ENCODE data around the gene MKS1.

Gene MKS1

DNA sequence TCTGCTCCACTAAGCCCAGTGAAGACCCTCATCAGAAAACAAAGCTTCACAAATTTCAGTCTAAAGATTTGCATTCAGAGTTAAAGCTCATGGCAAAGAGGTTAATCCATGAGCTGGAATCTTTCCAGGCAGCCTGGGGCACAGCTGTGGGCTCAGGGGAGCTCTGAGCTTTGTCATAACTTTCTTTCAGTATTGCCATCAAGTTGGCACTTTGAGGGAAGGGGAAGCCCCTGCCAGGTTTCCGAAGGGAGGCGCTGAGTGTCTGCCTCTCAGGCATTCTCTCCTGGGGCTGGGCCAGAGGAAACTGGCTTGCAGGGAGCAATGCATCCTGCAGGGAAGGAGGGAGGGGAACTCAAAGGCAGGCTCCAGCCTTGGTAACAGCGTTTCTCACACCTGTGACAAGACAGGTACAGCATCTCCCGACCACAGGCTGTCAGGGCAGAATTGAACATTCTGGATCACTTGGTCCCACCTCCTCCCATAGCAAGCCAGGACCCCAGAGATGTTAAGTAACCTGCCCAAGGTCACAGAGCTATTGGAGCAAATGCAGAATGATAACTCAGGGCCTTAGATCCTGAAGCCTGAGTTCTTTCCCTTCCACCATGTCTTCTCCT is 23.2 kb upstream of the MKS1 start:
- DNase-seq, result peak; percentile 18

DNA sequence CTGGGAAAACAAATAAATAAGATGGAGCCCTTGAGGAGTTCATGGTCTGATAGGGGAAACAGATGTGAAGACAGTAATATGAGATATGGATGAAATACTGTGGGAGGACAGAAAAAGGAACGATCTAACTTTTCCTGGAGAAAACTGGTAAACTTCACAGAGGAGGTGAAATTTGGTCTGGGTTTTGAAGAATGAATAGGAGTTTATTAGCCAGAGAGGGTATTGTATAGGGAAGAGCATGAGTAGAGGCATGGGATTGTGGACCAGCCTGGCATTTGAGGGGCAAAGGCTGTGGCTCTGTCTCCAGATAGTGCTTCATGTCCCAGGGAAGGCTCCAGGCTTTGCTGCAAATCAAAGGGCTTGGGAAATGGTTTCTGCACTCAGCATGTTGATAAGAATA is 20.9 kb upstream of the MKS1 start:
- DNase-seq, result no peak

DNA sequence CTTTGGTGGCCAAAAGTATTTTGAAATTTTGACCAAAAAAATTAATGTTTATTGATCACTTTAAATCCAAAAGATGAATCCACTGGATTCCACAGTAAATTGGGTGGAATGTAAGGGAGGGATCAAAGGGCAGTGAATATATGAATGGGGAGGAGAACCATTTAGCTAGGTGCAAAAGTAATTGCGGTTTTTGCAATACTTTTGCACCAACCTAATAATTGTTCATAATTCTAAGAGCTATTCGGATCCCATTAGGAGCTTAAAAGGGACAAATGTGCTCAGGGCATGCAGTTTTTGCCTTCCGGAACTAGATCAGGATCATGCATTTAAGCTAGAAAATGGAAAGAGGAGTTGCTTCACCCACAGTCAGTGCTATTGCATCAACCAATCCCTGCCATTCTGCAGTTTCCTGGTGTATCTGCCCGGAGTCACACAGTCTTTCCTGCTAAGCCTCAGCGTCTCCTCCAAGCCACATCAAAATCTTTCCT is 19.1 kb upstream of the MKS1 start, which contains the start of gene LPO:
LPO (plus strand) TSS at position 438 of the 488 bp plus-strand sequence. CDS start 4,396 bp downstream, outside the sequence.
- no peak for DNase-seq

DNA sequence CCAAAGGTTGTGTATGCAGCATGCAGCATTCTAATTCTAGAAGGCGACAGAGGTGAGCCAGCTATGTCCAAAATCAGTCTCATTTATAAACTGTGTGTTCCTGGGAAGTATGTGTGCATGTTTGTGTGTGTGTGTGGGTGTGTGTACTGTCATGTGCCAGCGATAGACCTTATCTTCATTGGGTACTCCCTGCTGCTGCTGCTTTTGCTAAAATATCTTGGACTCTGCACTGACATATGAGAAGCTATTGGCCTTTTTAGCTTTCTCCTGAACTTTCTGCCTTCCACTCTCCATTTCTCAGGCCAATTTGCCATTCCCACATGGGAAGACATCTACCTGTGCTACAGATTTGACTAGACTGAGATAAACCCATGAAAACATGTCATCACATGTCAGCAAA is 17.3 kb upstream of the MKS1 start:
- no peak for DNase-seq

DNA sequence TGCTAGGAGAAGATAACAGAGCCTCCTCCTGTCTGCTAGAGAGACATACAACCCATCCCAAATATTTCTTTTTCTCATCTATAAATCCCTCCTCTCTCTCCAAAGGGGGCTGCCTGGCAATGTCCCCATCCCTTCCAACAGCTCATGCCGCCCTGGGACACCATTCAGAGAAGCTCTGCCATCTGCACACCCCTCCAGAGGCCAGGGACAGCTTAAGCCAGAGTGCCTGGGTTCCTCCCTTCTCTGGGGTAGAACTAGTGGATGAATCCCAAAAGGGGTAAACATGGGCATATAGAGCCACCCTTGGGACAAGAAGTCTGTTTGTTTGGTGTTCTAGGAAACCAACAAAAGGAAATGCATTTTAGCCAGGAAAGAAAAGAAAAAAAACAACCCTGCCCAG is 16.8 kb upstream of the MKS1 start:
- DNase-seq, result no peak

DNA sequence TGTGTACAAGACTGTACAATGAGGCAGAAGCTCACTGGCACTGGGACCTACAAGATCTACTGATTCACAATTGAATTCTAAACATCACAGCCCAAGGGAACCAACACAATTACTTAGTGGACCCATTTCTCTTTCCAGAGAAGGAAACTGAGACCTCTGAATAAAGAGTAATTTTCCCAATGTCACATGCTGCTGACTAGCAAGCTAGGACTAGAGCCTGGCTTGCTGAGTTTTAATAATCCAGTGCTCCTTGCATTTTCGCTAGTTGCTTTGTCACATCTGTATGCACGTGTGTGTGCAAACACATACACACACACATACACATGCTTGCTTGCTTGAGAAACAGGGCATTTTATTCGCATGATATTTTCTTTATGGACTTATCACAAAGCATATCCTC is 15.5 kb upstream of the MKS1 start:
- no peak for DNase-seq

DNA sequence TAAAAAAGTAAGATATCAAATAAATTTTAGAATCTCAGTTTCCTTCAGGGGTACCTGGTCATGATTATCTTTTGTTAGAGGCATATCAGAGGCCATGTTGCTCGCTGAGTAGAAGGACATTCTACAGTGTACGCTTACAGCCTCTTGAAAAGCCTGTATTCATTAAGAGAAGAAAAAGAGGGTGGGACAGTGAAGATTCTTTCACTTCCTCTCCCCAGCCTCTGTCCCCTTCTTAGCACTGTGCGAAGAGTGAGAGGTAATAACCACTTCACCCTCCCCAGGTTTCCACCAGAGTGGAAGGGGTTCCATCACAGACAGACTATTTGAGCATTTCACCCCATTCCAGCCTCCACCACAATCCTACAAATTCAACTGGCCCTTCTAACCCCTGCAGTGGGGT is 14.5 kb upstream of the MKS1 start:
- DNase-seq, result no peak

DNA sequence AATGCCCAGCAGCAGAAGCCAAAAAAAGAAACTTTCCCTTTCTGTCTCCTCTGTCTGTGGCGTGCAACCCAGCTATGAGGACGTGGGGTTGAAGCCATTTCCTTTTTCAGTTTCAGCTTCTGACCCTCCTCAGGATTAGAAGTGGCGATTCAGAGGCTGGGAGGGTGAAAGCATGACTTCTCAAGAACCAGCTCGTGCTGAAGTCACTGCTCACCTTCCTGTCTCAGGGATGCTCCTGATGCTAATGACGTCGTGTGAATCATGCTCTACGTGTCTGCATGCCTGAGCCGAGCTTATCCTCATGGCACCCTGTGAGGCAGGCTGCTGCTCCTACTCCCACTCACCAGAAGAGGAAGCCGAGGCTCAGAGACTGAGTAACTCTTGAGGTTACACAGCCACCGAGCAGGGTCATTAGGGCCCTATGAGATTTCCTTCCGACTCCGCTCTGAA is 13.7 kb upstream of the MKS1 start:
- no peak for DNase-seq

DNA sequence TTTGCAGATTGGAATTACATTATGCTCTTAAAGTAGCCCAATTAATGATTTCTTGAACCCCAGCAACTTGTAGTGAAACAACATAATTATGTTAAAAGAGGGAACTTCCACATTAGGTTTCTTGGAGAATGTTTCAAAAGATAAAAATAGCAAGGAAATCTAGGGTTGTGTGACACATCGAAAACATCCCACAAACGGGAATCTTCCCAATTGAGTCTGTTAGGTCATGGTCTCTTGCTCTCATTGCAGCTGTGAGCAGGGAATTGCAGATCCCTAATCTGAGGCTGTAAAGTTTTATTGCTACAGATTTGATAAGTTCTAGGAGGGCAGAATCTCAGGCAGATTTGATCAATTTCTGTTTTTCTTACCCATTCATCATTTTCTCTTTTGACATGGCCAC is 12.6 kb upstream of the MKS1 start:
- DNase-seq, result no peak

DNA sequence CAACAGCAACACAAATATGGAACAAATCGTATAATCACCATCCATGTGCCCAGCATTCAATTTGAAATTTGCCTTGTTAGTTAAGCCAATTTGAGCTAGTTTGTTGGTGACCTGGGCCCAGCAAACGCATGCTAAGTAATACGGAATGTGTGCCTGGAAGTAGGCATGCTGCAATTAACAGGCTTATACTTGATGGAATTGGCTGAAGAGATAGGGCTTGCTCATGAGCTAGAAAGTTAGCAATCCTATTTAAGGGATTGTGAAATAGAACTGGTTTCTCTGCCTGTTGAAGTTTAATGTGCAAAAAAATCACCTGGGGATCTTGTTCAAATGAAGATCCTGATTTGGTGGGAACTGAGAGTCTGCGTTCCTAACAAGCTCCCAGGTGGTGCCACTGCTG is 10.8 kb upstream of the MKS1 start:
- no peak for DNase-seq

DNA sequence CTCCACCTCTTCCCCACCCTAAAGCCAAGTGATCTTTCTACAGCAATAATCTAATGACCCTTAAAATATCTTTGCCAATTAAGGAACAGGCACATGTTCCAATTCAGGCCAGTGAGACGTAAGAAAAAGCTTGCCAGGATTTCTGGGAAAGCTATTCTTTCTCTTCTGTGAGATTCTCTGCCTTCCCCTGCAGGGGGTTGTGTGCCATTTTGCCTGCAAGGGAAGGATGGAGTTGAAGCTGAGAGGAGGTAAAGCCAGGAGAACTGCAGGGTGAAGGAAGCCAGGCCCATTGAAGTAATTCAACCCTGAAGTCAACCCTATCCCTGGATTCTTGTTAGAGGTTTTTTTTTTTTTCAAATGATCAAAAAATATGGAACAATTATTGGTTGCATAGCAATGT is 10.3 kb upstream of the MKS1 start:
- no peak for DNase-seq

DNA sequence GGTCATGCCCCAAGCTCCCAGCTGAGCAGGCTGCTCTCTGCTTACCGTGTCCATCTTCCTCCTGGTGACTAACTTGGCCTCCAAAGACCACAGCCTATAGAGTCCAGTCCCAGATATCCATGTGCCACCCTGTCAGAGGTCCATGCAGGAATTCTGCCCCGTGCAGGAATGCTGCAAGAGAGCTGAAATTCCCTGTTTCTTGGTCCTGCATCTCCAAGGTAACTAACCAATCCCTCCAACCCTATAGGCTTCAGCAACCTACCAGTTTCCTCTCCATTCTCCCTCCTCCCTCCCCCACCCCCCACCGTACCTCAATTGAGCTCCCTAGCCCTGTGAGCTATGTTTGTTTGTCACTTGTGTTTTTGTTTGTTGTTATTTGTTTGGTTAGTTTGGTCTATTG is 9.6 kb upstream of the MKS1 start:
- no peak for DNase-seq

DNA sequence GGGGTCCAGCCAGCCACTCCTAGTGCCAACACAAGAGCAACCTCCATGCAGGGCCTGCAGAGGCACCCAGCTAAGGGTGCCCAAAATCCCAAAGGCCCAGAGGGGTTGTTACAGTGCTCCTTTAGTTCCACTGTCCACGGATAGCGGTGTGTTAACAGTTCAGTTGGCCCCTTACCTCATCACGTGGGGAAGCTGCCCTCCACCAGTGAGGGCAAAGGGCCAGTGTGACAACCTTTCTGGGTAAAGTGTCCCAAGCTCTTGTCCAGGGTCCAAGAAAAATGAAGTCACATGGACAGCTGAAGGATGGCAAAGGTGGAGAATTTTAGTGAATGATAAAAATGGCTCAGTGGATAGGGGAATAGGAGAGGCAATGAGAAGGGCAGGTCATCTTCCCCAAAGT is 8.7 kb upstream of the MKS1 start:
- no peak for DNase-seq

DNA sequence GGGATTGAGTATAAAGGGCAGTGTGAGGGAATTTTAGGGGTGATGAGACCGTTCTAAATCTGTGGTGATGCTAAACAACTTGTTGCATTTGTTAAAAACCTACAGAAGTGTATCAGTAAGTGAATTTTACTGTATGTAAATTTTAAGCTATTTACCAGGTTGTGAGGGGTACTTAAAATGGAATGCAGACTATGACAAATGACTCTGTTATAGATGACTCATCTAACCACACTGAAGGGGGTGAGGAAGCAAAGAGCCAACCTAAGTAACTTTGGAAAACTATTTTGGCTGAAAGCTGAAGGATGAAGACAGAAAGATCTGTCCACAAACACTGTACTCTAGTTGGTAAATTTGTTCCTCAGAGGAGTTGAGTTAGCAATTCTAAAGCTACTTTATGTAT is 5.3 kb upstream of the MKS1 start:
- DNase-seq, result no peak

DNA sequence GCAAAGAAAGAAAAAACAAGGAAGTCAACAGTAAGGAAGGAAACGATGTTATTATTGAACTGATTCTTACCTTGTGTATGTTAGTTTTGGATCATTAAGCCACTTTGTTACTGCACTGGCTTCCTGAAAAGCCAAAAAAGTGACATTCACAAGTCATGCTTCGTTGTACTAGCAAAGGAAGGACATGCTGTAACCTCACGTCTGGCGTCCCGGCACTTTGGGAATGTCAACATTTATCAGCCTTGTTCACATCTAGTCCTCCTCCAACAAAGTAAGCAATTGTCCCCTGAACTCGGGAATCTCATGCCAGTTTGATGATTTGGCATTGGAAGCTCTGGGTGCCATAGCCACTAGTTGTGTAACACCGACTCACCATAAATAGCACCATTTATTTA is 731 bp upstream of the MKS1 start:
- DNase-seq, result no peak

DNA sequence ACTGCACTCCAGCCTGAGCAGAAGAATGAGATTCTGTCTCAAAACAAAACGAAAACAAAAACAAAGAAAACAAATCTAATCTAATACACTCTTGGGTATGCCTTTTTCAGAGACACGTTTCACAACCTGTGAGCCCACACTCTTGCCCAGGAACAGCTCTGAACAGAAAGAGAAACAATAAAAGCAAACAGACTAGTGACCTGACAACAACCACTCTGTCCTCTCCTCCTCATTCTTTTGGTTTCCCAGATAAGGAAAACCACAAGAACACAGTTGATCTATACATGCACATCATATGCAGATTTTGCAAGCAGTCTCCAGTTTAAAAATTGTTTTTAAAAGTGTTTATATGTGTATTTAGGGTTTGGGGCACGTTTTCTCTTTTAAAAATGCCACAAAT is 1.3 kb downstream of the MKS1 start:
- no peak for DNase-seq

DNA sequence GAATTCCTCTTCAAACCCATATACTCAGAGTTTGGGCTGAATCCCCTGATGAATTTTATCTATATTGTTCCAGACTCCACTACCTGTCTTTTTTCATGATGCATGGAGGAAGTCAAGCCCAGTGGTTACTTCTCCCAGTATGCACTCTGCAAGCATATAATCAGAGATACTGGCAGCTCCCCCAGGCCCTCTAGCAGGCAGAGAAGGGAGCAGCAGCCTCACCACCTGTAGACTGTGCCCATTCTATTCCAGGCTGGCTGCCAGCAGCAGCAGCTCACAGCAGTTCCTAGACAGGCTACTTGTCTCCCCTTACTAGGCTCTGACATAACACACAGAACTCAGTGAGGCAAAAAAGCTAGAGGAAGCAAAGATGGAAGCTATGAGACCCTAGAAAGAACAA is 3.4 kb downstream of the MKS1 start:
- DNase-seq, result no peak

DNA sequence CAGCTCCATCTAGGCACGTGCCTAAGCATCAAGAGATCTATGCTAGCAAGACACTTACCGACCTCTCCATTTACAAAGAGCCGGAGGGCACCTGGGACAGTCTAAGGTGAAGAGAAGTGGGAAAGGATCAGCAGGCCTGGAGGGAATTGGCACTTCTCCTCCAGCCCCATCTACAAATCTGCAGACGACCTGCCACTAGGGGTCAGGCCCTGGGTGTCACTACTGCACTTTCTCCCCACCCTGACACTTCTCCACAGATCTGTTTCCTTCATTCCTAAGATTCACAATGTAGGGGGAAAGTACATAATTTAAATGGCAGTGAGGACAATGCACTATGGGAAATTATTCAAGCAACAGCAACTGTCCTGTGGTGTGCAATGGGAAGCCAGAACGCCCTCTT is 8.1 kb downstream of the MKS1 start:
- no peak for DNase-seq

DNA sequence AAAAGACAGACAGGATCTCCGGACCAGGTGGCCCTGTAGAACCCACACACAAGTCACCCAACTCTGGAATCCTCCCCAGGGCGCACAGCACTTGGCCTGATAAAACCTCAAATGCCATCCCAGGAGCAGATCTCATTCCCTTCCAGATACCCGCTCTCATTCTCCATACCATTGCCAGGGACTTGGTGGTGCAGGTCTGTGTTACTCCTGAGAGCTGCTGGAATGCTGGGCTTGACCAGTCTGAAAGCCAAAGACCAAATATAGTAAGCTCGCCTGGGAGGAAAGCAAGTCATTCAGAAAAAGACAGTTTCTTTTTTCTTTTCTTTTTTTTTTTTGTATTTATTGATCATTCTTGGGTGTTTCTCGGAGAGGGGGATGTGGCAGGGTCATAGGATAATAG is 10.7 kb downstream of the MKS1 start:
- DNase-seq, result no peak

DNA sequence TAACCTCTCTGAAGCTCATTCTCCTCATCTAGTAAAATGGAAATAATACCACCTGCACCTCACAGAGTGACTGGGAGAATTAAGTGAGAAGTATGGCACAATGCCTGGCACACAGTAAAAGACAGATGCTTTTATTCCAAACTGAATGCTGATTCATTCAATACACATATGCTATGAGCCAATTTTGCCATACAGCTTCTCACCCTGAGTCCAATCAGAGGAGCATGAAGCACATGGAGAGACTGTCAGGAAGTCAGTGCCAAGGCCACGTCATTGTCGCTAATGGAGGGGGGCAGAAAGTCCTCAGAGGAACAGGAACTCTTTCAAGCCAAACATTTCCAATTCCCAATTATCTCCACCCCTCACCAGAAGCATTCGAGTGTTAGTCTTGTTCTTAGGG is 11.6 kb downstream of the MKS1 start:
- DNase-seq, result no peak

DNA sequence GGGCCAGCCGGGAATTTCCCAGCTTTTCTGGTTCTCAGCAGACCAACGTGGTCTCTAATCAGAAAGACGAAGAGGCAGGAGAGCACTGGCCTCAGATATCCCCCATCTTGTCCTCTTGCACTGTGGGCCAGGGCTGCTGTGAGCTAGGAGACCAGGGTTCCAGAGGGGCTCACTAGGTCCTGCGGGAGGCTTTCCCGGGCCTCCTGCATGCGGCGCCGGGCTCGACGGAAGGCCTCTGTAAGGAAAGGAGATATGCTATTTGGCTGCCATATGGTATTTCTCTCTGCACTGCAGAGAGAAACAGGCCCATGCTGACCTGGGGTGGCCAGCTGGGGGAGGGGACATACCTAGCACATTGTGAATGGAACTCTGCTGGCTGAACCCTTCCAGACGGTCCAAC is 13.1 kb downstream of the MKS1 start:
- no peak for DNase-seq

DNA sequence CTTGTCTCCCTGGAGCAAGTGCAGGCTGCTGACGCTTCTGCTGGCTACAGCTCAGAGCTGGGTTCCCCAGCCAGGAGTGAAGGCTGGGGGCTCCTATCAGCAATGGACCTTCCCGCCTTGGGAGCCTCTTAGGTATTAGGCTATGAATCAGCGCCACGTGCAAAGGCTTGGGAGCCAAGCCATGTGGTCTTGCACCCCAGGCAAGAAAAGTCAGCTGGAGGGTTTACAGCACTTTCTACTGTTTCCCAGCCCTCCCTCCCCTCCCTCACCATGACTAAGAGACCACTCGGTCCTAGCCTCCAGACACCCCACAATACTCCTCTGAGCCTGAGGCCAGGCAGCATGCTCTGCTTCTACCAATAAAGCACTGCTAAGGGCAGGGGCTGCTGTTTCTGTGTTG is 14.3 kb downstream of the MKS1 start:
- DNase-seq, result no peak

DNA sequence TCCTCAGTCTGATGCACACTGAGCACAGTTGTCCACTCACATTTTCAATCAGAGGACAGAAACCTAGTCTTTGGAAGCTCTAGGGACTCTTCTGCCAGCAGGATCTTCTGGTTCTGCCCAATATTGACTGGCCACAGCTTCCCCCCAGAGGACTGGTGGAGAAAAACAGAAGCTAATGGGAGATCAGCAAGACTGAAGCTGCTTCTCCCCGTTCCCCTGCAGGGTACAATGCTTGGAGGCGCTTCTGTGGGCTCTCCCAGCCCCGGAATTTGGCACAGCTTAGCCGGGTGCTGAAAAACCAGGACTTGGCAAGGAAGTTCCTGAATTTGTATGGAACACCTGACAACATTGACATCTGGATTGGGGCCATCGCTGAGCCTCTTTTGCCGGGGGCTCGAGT is 16.2 kb downstream of the MKS1 start:
- no peak for DNase-seq

DNA sequence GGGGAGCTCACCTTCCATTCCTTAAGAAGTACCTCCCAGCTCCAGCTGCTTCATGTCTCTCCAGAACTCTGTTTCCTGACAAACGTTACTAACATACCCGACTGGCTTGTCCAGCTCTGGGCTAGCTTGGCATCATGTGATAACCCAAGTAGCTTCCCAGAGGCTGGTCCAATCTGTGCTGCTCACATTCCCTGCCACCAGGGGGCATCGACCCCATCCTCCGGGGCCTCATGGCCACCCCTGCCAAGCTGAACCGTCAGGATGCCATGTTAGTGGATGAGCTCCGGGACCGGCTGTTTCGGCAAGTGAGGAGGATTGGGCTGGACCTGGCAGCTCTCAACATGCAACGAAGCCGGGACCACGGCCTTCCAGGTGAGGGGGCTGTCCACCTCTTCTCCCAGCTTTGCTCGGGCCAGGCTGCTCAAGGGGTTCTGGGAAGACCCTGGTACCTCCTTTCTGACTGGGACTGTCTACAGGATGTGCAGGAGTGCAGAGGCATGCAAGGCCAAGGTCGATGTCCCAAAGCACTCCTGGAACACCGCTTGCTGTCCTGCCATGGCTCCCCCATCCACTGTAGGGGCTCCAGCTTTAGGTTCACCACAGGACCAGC is 18.9 kb downstream of the MKS1 start:
- DNase-seq, result no peak

DNA sequence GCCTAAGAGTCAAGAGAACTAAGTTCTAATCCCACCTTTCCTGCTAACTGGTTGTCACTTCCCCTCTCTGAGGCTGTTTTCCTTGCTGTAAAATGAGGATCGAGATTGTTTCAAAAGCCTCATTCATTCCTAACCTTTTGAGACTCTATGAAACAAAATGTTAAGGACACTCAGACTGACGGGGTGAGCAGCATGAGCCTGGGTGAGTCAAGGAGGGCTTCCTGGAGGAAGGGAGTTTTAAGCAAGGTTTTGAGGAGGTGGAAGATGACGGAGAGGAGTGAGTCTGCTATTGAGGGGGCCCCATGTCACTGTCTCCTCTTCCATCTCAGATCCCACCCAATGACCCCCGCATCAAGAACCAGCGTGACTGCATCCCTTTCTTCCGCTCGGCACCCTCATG is 22.4 kb downstream of the MKS1 start:
- DNase-seq, result no peak
